ENCODE data around the gene TBX10.

TBX10 gene

DNA sequence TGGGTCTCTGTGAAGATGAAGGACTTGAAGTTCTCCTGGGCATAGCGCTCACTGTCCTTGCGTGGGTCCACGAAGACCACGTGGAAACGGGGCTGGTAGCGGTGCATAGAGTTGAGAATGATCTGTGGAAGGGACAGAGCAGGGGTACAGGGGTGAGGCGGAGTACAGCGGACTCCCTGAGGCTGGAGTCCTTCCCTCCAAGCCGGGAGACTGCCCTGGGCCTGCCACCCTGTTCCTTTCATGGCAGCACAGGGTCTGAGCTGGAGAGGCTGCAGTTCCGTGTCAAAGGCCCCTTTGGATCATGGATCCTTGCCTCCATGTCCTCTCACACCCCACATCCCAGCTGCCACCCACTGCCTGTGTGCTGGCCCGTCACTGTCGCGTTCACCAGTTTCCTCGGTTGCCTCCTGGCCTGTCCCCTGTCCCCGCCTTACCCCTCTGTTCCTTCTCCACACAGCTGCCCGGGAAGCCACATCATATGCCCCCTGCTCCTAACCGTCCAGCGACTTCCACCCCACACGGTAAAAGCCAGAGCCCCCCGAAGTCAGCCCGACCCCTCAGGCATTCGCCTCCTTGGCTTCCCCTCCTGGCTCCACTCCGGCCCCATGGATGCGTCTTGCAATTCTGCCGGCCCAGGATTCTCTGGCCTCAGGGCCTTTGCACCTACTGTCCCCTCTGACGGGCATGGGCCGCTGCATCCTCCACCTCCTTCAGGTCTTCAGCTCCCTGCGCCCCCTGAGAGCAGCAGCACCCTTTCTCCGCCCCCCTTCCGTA is 6.4 kb downstream of the TBX10 start:
- Histone ChIP-seq H3K79me2 (no peaks in the 10 kb centered on the region), H3K4me1 (peaks cover 9% of the 10 kb centered on the region), H3K27ac (no peak overlapping the region), H3K9me3 (ENCODE audit: control insufficient read depth, low read length) (no peaks in the 10 kb centered on the region), H3K4me3 (ENCODE audit: low read depth, low read length) (no peak overlapping the region), H3K4me2 (ENCODE audit: low read length) (no peak overlapping the region), H3K27me3 (ENCODE audit: control insufficient read depth, insufficient read depth, low read length) (no peaks in the 10 kb centered on the region), H2AFZ (no peak overlapping the region), H3K9ac (no peak overlapping the region), H3K36me3 (ENCODE audit: control insufficient read depth, insufficient read depth, low read length) (no peaks in the 10 kb centered on the region)
- no peak for TF ChIP-seq CTCF (IDR thresholded peaks at IDR 0.05)

DNA sequence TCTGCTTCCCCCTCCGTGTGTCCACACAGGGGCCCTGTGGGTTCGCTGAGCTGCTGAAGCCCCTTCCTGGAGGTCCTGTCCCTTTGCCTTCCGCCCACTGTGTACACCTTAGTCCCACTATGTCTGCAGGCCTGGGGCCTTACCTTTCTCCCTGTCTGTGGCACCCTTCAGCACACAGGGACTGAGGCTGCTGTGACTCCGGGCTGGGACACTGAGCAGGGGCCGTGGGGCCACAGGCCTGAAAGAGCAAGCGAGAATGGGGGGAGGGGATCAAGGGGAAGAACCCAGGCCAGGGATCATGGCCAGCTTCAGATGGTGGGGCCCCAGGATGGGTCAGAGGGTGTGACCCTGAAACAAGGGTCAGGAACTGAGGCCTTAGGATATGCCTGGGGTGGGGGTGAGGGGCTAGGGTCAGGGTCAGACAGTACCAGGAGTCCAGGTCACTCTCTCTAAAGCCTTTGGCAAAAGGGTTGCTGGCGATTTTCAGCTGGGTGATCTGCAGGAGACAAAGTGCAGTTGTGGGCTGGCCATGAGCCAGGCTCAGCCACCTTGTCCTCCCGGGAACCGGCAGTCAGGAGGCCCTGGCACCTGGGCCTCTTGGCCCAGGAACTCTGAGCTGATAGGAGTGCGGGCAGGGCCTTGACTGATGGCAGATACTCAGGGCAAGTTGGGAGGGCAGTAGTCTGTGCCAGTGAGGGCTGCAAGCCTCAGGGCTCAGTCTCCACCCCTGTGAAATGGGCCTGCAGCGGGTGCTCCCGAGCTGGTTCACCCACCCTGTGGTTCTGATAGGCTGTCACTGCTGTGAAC is 7.2 kb downstream of the TBX10 start:
- H3K4me3 ChIP-seq (ENCODE audit: low read depth, low read length) = no peak overlapping the region
- H3K27me3 ChIP-seq (ENCODE audit: control insufficient read depth, insufficient read depth, low read length) = no peaks in the 10 kb centered on the region
- no peak for TF ChIP-seq CTCF (IDR thresholded peaks at IDR 0.05)
- H3K9me3 ChIP-seq (ENCODE audit: control insufficient read depth, low read length) = no peaks in the 10 kb centered on the region
- H3K27ac ChIP-seq = no peak overlapping the region
- H3K79me2 ChIP-seq = no peaks in the 10 kb centered on the region
- H2AFZ ChIP-seq = peak overlapping the region; percentile 17
- no peak overlapping the region for H3K4me2 ChIP-seq (ENCODE audit: low read length)
- H3K9ac ChIP-seq = no peak overlapping the region
- peaks cover 9% of the 10 kb centered on the region for H3K4me1 ChIP-seq
- no peaks in the 10 kb centered on the region for H3K36me3 ChIP-seq (ENCODE audit: control insufficient read depth, insufficient read depth, low read length)

- Histone ChIP-seq H3K4me2 (ENCODE audit: low read length) (no peak overlapping the region), H3K4me3 (ENCODE audit: low read depth, low read length) (no peak overlapping the region), H2AFZ (no peak overlapping the region), H3K4me1 (peaks cover 9% of the 10 kb centered on the region), H3K79me2 (no peaks in the 10 kb centered on the region), H3K9me3 (ENCODE audit: control insufficient read depth, low read length) (no peaks in the 10 kb centered on the region), H3K27me3 (ENCODE audit: control insufficient read depth, insufficient read depth, low read length) (no peaks in the 10 kb centered on the region), H3K9ac (no peak overlapping the region), H3K27ac (no peak overlapping the region), H3K36me3 (ENCODE audit: control insufficient read depth, insufficient read depth, low read length) (no peaks in the 10 kb centered on the region)
- TF ChIP-seq CTCF (IDR thresholded peaks at IDR 0.05) = no peak
Observed at GRCh38 chr11:67631853-67632174, 7.7 kb downstream of the TBX10 start.

GRCh38 chr11:67631411-67631810 is 8.2 kb downstream of the TBX10 start:
- Histone ChIP-seq H3K4me2 (ENCODE audit: low read length) (no peak overlapping the region), H3K4me1 (peaks cover 9% of the 10 kb centered on the region), H3K9me3 (ENCODE audit: control insufficient read depth, low read length) (no peaks in the 10 kb centered on the region), H3K27ac (no peak overlapping the region), H3K79me2 (no peaks in the 10 kb centered on the region), H2AFZ (no peak overlapping the region), H3K4me3 (ENCODE audit: low read depth, low read length) (no peak overlapping the region), H3K27me3 (ENCODE audit: control insufficient read depth, insufficient read depth, low read length) (no peaks in the 10 kb centered on the region), H3K36me3 (ENCODE audit: control insufficient read depth, insufficient read depth, low read length) (no peaks in the 10 kb centered on the region), H3K9ac (no peak overlapping the region)
- no peak for TF ChIP-seq CTCF (IDR thresholded peaks at IDR 0.05)

Data from parathyroid adenoma (tissue), 2 donors.